ENCODE measurements around the gene ANXA6.

The ANXA6 gene

DNA sequence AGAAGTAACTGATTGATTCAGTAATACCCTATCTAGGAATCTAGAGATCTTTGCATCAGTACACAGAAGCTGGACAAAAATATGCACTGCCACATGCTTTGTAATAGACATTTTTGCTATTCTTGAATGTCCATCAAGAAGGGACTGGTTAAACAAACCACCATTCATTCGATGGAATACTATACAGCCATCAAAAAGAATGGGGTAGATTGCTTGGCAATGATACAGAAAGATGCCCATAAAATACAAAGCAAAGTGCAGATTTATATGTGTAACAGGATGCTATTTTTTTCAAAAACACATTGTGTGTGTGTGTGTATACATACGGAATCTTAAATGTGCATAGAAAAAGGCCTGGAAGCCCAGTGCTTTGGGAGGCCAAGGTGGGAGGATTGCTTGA, 84.3 kb downstream of the ANXA6 start (continued):
- TF ChIP-seq ZNF692 (tag by site-specific recombination; IDR thresholded peaks at IDR 0.05) (no peak), ZNF23 (tag by site-specific recombination; IDR thresholded peaks at IDR 0.05; ENCODE audit: borderline replicate concordance) (no peak), ZNF580 (tag by site-specific recombination; IDR thresholded peaks at IDR 0.05) (peak; percentile 90), ZNF596 (tag by site-specific recombination; IDR thresholded peaks at IDR 0.05) (no peak), ZBTB1 (tag by site-specific recombination; IDR thresholded peaks at IDR 0.05) (no peak)

- Histone ChIP-seq H3K27ac (ENCODE audit: extremely low read depth, low read depth, low read length) (no peak overlapping the region), H3K4me1 (ENCODE audit: control insufficient read depth, insufficient read depth, low read length) (no peaks in the 10 kb centered on the region), H3K36me3 (ENCODE audit: control insufficient read depth in 2 of 2, insufficient read depth in 1 of 2, low read length in 2 of 2) (peaks cover 0 to 16% of the 10 kb centered on the region in 2 experiments; a peak in 1 of 3 replicates), H3K4me3 (ENCODE audit: low read depth, low read length) (no peak overlapping the region), H3K9me3 (ENCODE audit: control insufficient read depth, insufficient read depth, low read depth, low read length) (no peaks in the 10 kb centered on the region)
- no peak for TF ChIP-seq PRDM1 (tag by site-specific recombination; IDR thresholded peaks at IDR 0.05)
- no peak for TF ChIP-seq MEIS1 (CRISPR knock-in tag; IDR thresholded peaks at IDR 0.05; ENCODE audit: borderline replicate concordance)
- TF ChIP-seq ZNF785 (tag by site-specific recombination; IDR thresholded peaks at IDR 0.05): no peak
- no peak for TF ChIP-seq ZNF302 (tag by site-specific recombination; IDR thresholded peaks at IDR 0.05; ENCODE audit: low read depth)
- TF ChIP-seq ZNF626 (tag by site-specific recombination; IDR thresholded peaks at IDR 0.05): no peak
- TF ChIP-seq ZNF133 (tag by site-specific recombination; IDR thresholded peaks at IDR 0.05): no peak
- TF ChIP-seq ZNF169 (tag by site-specific recombination; IDR thresholded peaks at IDR 0.05): no peak
- POLR2A ChIA-PET: no interaction called here
- CTCF ChIA-PET: interaction anchor here (0.6 to 2.3 kb wide), 4 partner anchors 19 to 430 kb away, joined by 4 to 11 read pairs (median 6); no protein-coding TSS in a partner anchor
Measured at GRCh38 chr5:151072630-151073025, 85.0 kb downstream of the ANXA6 start.

- POLR2A ChIA-PET: interaction anchor here (1.1 kb wide), 1 partner anchor 10 kb away, joined by 3 read pairs; no protein-coding TSS in a partner anchor
- no peaks in the 10 kb centered on the region for H3K4me1 ChIP-seq (ENCODE audit: control insufficient read depth, insufficient read depth, low read length)
- no peaks in the 10 kb centered on the region for H3K9me3 ChIP-seq (ENCODE audit: control insufficient read depth, insufficient read depth, low read depth, low read length)
- H3K36me3 ChIP-seq (ENCODE audit: control insufficient read depth in 2 of 2, insufficient read depth in 1 of 2, low read length in 2 of 2): peaks cover 0 to 17% of the 10 kb centered on the region in 2 experiments; a peak in 1 of 3 replicates
- CTCF ChIA-PET: interaction anchor here (0.6 to 2.3 kb wide), 4 partner anchors 19 to 430 kb away, joined by 4 to 11 read pairs (median 6); no protein-coding TSS in a partner anchor
- H3K4me3 ChIP-seq (ENCODE audit: low read depth, low read length): no peak overlapping the region
- H3K27ac ChIP-seq (ENCODE audit: extremely low read depth, low read depth, low read length): no peak overlapping the region
- TF ChIP-seq, protein P1, sequence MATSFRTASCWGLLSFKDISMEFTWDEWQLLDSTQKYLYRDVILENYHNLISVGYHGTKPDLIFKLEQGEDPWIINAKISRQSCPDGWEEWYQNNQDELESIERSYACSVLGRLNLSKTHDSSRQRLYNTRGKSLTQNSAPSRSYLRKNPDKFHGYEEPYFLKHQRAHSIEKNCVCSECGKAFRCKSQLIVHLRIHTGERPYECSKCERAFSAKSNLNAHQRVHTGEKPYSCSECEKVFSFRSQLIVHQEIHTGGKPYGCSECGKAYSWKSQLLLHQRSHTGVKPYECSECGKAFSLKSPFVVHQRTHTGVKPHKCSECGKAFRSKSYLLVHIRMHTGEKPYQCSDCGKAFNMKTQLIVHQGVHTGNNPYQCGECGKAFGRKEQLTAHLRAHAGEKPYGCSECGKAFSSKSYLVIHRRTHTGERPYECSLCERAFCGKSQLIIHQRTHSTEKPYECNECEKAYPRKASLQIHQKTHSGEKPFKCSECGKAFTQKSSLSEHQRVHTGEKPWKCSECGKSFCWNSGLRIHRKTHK (tag by site-specific recombination; IDR thresholded peaks at IDR 0.05): no peak
- TF ChIP-seq ZNF555 (tag by site-specific recombination; conservative IDR thresholded peaks at IDR 0.05) (no peak), ZNF645 (tag by site-specific recombination; IDR thresholded peaks at IDR 0.05) (no peak), ZNF521 (tag by site-specific recombination; IDR thresholded peaks at IDR 0.05) (no peak), ZFP3 (tag by site-specific recombination; IDR thresholded peaks at IDR 0.05; ENCODE audit: low read depth) (no peak), ZNF513 (tag by site-specific recombination; IDR thresholded peaks at IDR 0.05) (no peak), ZSCAN23 (tag by site-specific recombination; IDR thresholded peaks at IDR 0.05) (no peak), ZNF529 (tag by site-specific recombination; IDR thresholded peaks at IDR 0.05; ENCODE audit: insufficient replicate concordance) (no peak), ZNF600 (tag by site-specific recombination; IDR thresholded peaks at IDR 0.05) (no peak), ELK4 (IDR thresholded peaks at IDR 0.05; ENCODE audit: borderline replicate concordance, low read depth, low read length) (no peak), ZNF24 (tag by site-specific recombination; IDR thresholded peaks at IDR 0.05) (no peak), OSR2 (tag by site-specific recombination; IDR thresholded peaks at IDR 0.05) (no peak), ZNF169 (tag by site-specific recombination; IDR thresholded peaks at IDR 0.05) (no peak), ZBTB48 (tag by site-specific recombination; IDR thresholded peaks at IDR 0.05) (no peak), ZBTB20 (tag by site-specific recombination; IDR thresholded peaks at IDR 0.05) (no peak)
Measured at GRCh38 chr5:151071848-151072629, 85.5 kb downstream of the ANXA6 start.

Data from HEK293 (cell line).